ENCODE measurements around the gene RPRM.

- TF ChIP-seq ZNF274 (IDR thresholded peaks at IDR 0.05; ENCODE audit: low read depth, low read length): no peak
- no peak for TF ChIP-seq YY1 (IDR thresholded peaks at IDR 0.05; ENCODE audit: insufficient read depth, insufficient read length)
- no peak for TF ChIP-seq SUZ12 (IDR thresholded peaks at IDR 0.05; ENCODE audit: extremely low read depth, insufficient read depth, insufficient read length)
These were observed 17.1 kb downstream of the RPRM start for GRCh38 chr2:153461453-153461852.
